Inflammatory macrophage treated with lipopolysaccharide for 1 hour (primary cell): ENCODE data around the gene RGS14.

Experiments used
- DNase-seq, 2 donors: peaks; one replicate each; pipeline ENCODE4 v3.0.0-alpha.2; 2020 to 2022

Gene RGS14

GRCh38 chr5:177383181-177383580 lies 25.5 kb downstream of the RGS14 start:
- DNase-seq = no peak

DNA sequence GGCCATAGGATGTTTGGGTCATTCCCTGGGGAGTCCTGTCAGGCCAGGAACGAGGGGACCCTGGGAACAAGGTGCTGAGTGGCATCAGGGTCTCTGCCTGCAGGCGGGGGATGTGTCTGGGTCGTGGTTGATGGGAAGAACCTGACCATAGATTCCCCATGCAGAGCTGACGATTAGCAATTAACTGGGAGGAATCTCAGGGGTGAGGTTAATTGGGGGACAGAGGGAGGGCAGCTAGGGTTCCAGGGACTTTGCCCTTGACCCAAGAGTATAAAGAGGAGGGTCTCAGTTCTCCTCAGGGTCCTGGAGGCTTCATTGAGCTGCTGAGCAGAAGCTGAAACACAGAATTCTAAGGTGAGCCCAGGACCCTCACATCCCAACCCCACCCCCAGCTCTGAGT lies 26.4 kb downstream of the RGS14 start, which contains the start of gene SLC34A1:
Gene SLC34A1, plus strand, starts transcription at position 301 of the 400 bp plus-strand sequence. CDS start 1,308 bp downstream, outside the sequence.
- DNase-seq = no peak

- no peak for DNase-seq
Measured at GRCh38 chr5:177385720-177386119, 28.0 kb downstream of the RGS14 start.

GRCh38 chr5:177386542-177386941 lies 28.8 kb downstream of the RGS14 start:
- no peak for DNase-seq

DNA sequence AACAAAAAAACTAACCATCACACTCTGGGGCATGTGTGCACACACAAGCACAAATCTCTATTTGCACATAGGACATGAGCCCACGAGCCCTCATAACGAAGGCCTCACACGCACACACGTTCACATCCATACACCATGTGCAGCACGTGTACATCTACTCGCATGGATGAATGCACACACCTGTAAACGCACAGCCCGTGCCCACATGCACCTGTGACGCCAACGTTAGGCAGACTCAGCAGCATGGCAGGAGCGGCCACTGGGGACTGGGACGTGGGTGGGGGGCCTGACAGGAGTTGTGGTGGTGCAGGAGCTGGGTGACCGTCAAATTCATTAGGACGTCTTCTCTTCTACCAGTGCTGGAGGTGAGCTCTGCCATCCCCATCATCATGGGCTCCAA lies 29.7 kb downstream of the RGS14 start:
- no peak for DNase-seq

DNA sequence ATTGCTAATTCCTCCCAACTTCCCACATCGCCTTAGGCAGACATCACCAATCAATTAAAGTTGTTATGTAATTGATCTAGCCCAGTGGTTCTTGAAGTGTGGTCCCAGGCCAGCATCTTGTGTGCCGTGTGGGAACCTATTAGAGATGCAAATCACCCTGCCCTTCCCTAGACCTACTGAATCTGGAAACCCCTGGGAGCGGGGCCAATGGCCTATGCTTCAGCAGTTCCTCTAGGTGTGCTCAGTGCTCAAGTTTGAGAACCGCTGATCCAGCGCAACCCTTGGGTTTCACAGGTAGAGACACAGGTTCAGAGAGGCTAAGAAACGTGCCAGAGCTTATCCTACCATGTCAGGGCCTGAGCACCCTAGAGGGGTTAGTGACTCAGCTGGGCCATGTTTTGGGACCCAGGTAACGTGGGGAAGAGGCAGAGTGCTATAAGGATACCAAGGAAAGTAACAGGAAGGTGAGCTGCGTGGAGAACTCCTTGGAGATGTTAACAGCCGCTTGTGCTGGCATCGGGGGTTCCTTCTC lies 30.9 kb downstream of the RGS14 start:
- DNase-seq = no peak

DNA sequence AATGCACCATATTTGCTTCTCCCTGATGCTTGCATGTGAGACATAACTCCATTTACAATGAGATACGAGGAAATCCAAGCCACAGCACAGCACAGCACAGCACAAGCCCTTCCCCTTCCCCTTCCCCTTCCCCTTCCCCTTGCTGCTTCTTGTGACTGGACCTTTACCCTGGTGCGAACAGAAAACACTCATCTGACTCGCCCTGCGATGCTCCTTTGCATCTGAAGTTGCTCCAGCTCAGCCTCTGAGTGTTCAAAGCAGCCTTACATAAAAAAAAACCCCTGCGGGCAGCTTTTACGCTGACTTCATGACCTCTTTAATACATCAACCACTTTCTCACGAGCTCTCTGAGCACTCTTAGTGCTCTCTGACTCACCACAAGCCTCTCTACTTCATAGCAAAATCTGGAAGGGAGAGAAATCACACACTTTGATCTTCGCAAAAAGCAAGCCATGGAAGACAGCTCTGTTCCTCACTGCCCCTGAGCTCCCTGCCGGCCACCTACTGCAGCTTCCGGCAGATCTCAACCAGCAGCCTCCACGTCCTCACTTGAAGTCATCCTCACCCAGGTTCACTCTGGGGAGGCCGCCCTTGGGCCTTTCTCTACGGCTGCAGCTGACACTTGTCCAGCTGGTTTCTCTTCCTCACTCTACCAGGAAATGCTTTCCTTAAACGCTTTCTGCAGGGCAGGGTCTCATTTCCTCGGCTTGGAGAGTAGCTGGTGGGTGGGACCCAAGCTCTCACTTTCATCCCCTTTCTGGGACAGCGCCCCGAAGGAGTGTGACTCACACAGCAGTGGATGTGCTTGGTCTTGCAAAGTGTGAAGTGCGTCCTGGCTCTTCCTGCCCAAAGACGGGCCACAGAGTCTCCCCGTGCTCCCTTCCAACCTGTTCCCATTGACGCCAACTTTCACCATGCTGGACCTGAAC lies 31.8 kb downstream of the RGS14 start:
- peak; percentile 56 to 65 for DNase-seq

DNA sequence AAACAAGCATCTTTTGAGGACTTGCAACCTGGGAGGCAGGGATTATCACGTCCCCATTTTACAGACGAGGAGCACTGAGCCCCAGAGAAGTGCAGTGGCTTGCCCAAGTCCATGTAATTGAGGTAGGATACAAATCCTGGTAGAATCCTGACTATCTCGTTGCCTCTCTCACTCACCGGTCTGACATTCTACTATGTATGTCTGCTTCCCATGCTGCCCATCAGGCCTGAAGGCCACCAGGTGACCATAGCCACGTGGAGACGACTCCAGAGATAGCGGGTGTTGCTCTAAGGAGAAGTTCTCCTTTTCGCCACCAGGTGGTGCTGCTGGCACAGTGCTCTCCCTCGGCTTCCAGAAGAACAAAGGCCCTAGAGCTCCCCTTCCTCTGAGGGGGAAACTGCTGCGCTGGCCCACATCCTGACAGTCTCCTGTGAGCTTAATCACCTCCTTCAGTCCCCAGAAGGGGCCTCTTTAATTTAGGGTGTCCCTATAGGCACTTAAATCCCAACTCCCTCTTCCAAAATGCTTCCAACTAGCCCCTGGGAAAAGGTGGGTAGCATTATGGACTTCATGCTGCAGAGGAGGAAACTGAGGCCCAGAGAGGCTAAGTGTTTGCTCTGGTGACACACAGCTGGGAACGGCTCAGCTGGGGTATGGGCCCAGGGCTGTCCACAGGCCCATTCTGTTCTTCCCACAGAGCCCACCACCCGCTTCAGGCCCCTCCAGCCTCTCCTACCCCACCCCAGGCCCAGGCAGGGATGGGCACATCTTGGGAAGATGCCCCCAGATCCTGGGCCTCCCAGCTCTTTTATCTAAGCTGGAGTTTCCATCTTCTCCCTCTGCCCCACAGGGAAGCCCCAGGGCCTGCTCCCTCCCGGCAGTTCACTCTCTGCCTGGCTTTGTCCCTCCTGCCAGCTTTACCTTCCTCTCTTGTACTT lies 32.9 kb downstream of the RGS14 start:
- peak; percentile 65 to 93 for DNase-seq

DNA sequence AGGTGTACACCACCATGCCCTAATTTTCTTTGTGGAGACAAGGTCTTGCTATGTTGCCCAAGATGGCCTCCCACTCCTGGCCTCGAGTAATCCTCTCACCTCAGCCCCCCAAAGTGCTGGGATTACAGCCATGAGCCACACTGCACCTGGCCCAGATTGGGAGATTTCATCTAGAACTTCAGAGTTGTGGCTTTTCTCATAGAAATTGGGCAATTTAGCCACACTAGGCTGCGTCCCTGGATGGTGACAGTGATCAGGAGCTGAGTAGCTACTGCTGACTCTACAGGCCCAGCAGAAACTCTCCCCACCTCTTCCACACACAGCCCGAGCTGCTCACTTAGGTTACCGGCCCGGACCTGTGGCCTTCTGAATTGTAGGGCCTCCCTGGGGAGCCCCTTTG lies 35.0 kb downstream of the RGS14 start:
- no peak for DNase-seq

DNA sequence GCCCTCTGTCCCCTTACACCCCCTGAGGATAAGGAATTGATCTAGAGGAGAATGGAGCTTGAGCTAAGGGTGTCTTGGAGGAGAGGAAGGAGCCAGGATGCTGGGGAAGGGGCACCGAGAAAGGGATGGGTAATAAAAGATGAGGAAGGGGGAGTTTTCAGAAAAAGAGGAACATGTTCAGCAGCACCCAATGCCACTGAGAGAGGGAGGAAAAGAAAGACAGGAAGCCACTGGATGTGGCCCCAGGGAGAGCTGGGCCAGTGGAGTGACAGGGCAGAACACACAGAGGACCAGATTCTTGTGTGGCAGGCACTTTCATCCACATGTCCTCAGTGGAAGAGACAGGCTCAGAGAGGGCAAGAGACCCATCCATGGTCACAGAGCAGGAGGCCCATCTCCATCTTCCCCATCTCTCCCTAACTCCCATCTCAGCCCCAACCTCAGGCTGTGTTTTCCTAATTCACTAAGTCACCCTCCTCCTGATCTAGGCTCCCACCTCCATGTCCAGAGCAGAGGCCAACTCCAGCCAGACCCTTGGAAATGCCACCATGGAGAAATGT lies 35.6 kb downstream of the RGS14 start:
- DNase-seq = no peak

GRCh38 chr5:177393990-177394389 lies 36.3 kb downstream of the RGS14 start:
- DNase-seq = no peak

DNA sequence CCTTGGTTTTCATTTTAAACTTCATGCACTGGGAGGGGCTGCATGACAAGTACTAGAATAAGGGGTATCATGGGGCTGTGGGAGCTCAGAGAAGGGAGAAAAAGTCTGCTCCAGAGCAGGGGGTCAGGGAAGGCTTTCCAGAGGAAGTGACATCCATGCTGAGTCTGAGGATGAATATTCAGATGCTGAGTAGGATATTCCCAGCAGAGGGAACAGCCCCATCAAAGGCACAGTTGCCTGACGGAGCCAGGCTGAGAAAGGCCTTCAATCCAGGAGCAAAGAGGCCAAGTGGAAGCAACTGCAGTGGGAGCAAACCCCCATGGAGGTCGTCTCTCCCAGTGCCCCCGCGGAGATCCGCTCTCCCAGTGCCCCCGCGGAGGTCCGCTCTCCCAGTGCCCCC lies 38.4 kb downstream of the RGS14 start:
- no peak for DNase-seq

DNA sequence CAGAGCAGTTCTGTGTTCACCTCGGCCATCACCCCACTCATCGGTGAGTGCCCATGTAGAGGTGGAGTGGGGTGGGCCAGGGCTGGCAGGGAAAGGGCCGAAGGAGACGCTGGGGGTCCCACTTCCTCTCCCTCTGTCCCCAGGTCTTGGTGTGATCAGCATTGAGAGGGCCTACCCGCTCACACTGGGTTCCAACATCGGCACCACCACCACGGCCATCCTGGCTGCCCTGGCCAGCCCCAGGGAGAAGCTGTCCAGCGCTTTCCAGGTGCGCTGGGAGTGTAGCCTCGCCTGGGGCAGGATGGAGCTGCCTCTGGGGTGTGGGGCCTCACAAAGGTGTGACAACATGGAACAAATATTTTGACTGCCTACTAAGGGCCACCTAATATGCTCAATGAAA lies 39.1 kb downstream of the RGS14 start:
- no peak for DNase-seq

GRCh38 chr5:177397875-177398390 lies 40.2 kb downstream of the RGS14 start:
- no peak for DNase-seq

- DNase-seq = no peak
Measured at GRCh38 chr5:177399997-177400868, 42.5 kb downstream of the RGS14 start, which contains the start of gene PFN3. Gene PFN3, minus strand, starts transcription at chr5:177400661. Its CDS starts 85 bp downstream, at chr5:177400576.

DNA sequence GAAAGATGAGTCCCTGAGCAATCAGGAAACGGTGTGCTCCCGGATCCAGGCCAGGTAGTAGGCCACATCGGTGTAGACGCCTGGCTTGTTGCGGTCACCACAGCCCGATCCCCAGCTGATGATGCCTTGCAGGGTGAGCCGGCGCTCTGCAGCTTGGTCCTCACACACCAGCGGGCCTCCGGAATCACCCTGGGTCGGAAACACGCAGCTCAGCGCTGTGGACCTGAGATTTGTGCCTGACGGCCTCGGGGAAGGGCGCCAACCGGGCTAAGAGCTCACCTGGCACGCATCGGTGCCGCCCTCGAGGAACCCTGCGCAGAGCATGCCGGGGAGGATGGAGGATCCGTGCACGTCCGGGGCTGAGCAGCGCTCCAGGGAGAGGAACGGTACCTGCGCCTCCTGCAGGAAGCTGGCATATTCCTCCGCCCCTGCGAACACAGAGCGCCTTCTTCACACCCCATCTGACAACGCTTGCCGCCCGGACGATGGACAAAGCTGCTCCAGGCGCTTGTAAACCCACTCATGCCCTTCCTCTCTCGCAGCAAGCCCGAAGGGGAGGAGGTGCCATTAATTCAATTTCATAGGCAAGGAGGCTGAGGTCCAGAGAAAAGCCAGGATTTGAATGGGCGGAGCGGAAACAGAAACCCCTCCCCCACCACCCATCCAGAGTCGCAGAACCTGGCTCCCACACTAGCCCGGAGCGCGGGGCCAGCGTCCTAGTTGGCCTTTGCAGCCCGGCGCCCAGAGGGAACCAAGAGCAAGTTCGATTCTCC lies 44.7 kb downstream of the RGS14 start:
- no peak for DNase-seq

- no peak for DNase-seq
Measured at GRCh38 chr5:177403102-177403791, 45.5 kb downstream of the RGS14 start.

GRCh38 chr5:177403792-177404640 lies 46.3 kb downstream of the RGS14 start:
- DNase-seq = peak; percentile 62 to 76

DNA sequence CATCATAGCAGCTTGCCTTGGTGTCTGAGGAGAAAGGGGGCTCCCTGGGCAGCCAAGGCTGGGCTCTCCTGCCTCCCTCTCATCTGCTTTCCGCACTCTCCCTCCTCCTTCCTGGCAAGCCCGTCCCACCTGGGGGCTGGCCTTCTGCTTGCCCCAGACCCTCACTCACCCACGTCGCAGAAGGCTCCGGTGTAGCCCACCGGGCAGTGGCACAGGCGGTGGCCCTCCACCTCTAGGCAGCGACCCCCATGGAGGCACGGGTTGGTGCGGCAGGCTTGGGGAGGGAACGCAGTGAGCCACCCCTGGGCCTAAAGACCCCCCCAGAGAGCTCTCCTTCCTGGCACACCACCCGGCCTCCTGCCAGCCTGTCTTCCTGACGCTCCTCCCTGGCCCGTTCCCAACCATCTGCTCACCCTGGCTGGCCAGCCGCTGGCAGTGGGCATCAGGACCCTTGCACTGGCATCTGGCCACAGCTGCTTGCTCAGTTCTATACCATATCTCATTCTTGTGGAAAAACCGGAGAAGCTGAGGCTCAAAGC lies 47.0 kb downstream of the RGS14 start:
- DNase-seq = no peak
